ENCODE data around the gene KIF19.

Gene KIF19

DNA sequence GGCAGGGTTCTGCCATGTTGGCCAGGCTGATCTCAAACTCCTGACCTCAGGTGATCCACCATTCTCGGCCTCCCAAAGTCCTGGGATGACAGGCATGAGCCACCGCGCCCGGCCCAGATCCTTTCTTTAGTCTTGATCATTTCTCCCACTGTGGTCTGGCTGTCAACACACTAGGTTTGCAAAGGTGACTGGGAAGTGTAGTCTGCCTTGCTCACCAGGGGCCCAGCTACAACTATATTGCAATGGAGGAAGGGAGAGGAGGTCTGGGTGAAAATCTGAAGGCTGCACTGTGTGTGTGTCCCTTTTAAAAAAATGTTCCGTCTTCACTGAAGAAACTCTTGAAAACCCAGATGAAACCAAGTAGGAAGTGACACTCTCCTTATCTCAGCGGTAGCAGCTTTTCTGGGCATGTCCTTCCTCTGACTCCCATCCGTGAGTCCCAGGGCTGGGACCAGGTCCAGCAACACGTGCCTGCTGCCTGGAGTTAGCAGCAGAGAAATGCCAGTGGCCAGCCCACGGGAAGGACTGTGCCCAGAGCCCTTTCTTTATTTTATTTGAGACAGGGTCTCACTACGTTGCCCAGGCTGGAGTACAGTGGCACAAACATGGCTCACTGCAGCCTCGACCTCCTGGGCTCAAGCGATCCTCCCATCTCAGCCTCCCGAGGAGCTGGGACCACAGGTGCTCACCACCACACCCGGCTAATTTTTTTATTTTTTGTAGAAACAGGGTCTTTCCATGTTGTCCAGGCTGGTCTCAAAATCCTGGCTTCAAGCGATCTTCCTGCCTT is 17.8 kb upstream of the KIF19 start:
- no peaks in the 10 kb centered on the region for H3K4me1 ChIP-seq (ENCODE audit: control insufficient read depth in 1 of 2, insufficient read depth in 1 of 2, low read depth in 1 of 2, low read length in 1 of 2)
- H3K27me3 ChIP-seq: peaks cover 32% of the 10 kb centered on the region
- no peaks in the 10 kb centered on the region for H3K36me3 ChIP-seq
- no peak overlapping the region for H3K27ac ChIP-seq
- H3K4me3 ChIP-seq (ENCODE audit: low read depth in 1 of 2, low read length in 1 of 2): no peak overlapping the region
- peaks cover 18% of the 10 kb centered on the region for H3K9me3 ChIP-seq
- TF ChIP-seq, protein P1, sequence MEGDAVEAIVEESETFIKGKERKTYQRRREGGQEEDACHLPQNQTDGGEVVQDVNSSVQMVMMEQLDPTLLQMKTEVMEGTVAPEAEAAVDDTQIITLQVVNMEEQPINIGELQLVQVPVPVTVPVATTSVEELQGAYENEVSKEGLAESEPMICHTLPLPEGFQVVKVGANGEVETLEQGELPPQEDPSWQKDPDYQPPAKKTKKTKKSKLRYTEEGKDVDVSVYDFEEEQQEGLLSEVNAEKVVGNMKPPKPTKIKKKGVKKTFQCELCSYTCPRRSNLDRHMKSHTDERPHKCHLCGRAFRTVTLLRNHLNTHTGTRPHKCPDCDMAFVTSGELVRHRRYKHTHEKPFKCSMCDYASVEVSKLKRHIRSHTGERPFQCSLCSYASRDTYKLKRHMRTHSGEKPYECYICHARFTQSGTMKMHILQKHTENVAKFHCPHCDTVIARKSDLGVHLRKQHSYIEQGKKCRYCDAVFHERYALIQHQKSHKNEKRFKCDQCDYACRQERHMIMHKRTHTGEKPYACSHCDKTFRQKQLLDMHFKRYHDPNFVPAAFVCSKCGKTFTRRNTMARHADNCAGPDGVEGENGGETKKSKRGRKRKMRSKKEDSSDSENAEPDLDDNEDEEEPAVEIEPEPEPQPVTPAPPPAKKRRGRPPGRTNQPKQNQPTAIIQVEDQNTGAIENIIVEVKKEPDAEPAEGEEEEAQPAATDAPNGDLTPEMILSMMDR (IDR thresholded peaks at IDR 0.05): no peak

DNA sequence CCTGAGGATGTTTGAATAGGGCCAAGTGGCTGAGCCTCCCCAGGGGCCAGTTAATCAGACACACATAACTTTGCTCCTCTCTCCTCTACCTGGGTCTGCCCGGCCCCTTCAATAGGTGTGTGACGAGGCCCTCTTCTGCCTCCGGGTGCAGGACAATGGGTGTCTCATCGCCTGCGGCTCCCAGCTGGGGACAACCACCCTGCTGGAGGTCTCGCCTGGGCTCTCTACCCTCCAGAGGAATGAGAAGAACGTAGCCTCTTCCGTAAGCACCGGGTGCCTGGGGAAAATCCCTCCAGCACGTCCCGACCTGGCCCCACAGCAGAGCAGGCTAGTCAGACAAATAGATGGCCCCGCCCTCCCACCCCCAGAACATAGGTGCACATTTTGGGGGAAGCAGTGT is 16.1 kb upstream of the KIF19 start:
- peaks cover 11% of the 10 kb centered on the region for H3K9me3 ChIP-seq
- peaks cover 32% of the 10 kb centered on the region for H3K27me3 ChIP-seq
- H3K4me3 ChIP-seq (ENCODE audit: low read depth in 1 of 2, low read length in 1 of 2): no peak overlapping the region

DNA sequence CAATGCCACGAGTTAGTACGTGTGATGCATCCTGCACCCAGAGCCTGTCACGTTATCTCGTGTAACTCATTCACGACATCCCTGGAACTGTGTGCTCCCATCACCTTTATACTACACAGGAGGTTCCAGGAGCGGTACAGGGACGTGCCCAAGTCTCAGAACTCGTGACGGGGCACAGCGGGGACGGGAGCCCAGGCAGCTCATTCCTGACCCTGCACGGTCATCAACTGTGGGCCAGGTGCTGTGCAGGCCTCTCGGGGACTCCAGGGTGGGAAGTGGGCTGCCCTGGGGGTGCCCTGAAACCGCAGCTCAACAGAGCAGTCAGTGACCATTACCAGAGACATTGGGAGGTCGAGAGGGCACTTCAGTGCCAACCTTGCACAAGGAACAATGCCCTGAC is 11.1 kb upstream of the KIF19 start:
- Histone ChIP-seq H3K9me3 (no peaks in the 10 kb centered on the region), H3K4me3 (ENCODE audit: low read depth in 1 of 2, low read length in 1 of 2) (no peak overlapping the region), H3K36me3 (no peaks in the 10 kb centered on the region), H3K27ac (no peak overlapping the region), H3K27me3 (peaks cover 3% of the 10 kb centered on the region), H3K4me1 (ENCODE audit: control insufficient read depth in 1 of 2, insufficient read depth in 1 of 2, low read depth in 1 of 2, low read length in 1 of 2) (no peaks in the 10 kb centered on the region)
- TF ChIP-seq, protein P1 (IDR thresholded peaks at IDR 0.05): no peak

More for the DNA sequence above, 16.1 kb upstream of the KIF19 start:
- H3K4me1 ChIP-seq (ENCODE audit: control insufficient read depth in 1 of 2, insufficient read depth in 1 of 2, low read depth in 1 of 2, low read length in 1 of 2): no peaks in the 10 kb centered on the region
- TF ChIP-seq, protein P1 (IDR thresholded peaks at IDR 0.05): no peak
- no peaks in the 10 kb centered on the region for H3K36me3 ChIP-seq
- no peak overlapping the region for H3K27ac ChIP-seq

DNA sequence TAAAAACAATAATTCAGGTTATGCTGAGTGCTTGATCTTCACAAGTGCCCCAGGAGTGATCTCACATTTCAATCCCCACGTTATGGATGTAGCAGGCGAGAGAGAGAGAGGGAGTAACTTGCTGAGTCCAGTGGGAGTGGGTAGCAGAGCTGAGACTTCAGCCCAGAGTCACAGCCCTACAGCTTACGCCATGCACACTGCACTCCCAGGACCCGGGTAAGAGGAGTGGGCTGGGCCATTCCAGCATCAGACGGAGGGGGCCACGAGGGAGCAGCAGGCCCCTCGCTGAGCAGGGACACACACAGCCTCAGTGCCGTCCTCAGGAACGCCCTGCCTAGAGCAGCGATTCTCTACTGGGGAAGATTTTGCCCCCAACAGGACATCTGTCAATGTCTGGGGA is 9.8 kb upstream of the KIF19 start:
- TF ChIP-seq, protein P1 (IDR thresholded peaks at IDR 0.05): no peak
- H3K36me3 ChIP-seq: no peaks in the 10 kb centered on the region
- no peaks in the 10 kb centered on the region for H3K4me1 ChIP-seq (ENCODE audit: control insufficient read depth in 1 of 2, insufficient read depth in 1 of 2, low read depth in 1 of 2, low read length in 1 of 2)
- H3K27ac ChIP-seq: no peak overlapping the region
- H3K9me3 ChIP-seq: no peaks in the 10 kb centered on the region
- H3K27me3 ChIP-seq: no peaks in the 10 kb centered on the region
- H3K4me3 ChIP-seq (ENCODE audit: low read depth in 1 of 2, low read length in 1 of 2): no peak overlapping the region

DNA sequence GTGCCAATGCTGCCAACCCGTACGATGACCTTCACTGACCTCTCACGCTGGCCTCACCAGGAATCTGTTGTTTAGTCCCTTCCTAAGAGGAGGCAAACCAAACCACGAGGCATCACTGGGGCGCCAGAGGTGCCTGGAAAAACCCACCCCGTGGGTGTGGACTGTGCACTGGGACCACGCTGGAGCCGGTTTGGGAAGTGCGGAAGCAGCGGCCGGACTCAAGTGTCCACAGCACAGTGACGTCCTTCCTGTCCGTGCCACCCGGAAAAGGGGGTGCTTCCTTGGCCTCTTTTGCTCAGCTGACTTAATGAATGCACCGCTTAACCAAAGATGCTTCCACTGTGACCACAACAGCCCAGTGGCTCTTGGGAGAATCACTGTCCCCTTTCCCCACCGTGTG is 9.0 kb upstream of the KIF19 start:
- Histone ChIP-seq H3K27ac (no peak overlapping the region), H3K9me3 (no peaks in the 10 kb centered on the region), H3K4me3 (ENCODE audit: low read depth in 1 of 2, low read length in 1 of 2) (no peak overlapping the region), H3K4me1 (ENCODE audit: control insufficient read depth in 1 of 2, insufficient read depth in 1 of 2, low read depth in 1 of 2, low read length in 1 of 2) (no peaks in the 10 kb centered on the region), H3K36me3 (no peaks in the 10 kb centered on the region), H3K27me3 (peaks cover 6% of the 10 kb centered on the region)
- TF ChIP-seq, protein P1 (IDR thresholded peaks at IDR 0.05): no peak

Measured in neutrophil (primary cell).